ENCODE measurements around the gene ATP6V1B1. TPM values are rescaled to one million over a fixed set of nuclear protein-coding genes. Genes with fewer than 3 reads are reported as not detected.
A peak's percentile ranks its signal among the peaks of the same experiment; 100 is the strongest.

Gene ATP6V1B1
- total RNA-seq, 1 donor from 2014 or later, result not detected

DNA sequence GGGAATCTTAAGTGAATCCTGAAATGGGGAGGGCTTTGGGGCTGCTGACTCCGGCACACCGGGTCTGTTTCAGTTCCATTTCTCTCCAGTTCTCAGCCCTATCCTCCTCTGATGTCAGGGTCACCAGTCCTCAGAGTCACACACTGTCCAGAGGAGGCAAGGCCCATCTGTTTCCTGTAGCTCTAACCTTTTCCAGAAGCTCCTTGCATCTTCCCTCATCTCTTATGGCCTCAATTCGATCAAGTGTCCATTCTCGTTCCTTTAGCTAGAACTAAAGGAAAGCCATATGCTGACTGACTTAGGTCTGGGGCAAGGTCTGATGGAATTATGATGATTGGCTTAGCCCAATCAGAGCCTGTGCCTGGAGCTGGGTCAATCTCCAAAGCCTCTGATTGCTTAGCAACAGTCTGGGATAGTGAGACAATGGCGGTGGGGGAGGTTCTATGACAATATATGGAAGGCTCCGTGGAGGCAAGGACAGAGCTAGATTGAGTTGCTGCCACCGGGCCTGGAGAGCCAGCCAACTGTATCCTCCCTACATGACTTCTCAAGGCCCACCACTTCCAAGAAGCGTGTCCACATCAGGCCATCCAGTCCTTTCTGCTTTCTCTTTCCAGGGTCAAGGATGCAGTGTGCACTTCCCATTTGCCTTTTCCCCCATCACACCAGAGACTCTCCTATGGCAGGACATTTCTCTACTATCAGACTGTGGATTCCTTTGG is 48.0 kb downstream of the ATP6V1B1 start:
- DNase-seq (ENCODE audit: extremely low spot score in 2 of 2), result peak in 1 of 2 donors; percentile 72
- peaks cover 0 to 6% of the 10 kb centered on the region in 2 donors for H3K36me3 ChIP-seq

DNA sequence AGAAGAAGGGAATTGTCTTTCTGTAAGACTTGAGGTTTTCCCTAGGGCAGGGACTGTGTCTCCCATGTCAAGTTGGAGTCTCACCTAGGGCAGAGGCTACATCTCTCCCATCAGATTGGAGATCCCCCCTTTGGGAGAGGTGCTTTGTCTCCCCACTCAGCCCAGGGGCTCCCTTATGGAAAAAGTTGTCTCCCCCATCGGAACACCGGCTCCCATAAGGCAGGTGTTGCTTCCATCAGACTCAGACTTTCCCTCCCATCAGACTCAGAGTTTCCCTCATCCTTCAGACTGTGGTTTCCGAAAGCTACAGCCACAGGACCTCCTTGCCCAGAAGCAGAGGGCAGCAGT is 48.5 kb downstream of the ATP6V1B1 start:
- H3K27me3 ChIP-seq, result no peaks in the 10 kb centered on the region
- peaks cover 0 to 11% of the 10 kb centered on the region in 2 donors for H3K36me3 ChIP-seq
- H3K27ac ChIP-seq, result no peak overlapping the region
- DNase-seq (ENCODE audit: extremely low spot score in 2 of 2), result peak in 1 of 2 donors; percentile 74
- TF ChIP-seq, protein P1, sequence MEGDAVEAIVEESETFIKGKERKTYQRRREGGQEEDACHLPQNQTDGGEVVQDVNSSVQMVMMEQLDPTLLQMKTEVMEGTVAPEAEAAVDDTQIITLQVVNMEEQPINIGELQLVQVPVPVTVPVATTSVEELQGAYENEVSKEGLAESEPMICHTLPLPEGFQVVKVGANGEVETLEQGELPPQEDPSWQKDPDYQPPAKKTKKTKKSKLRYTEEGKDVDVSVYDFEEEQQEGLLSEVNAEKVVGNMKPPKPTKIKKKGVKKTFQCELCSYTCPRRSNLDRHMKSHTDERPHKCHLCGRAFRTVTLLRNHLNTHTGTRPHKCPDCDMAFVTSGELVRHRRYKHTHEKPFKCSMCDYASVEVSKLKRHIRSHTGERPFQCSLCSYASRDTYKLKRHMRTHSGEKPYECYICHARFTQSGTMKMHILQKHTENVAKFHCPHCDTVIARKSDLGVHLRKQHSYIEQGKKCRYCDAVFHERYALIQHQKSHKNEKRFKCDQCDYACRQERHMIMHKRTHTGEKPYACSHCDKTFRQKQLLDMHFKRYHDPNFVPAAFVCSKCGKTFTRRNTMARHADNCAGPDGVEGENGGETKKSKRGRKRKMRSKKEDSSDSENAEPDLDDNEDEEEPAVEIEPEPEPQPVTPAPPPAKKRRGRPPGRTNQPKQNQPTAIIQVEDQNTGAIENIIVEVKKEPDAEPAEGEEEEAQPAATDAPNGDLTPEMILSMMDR (IDR thresholded peaks at IDR 0.05), result no peak
- no peak for TF ChIP-seq POLR2AphosphoS5 (IDR thresholded peaks at IDR 0.05; ENCODE audit: insufficient read depth in 1 of 2, low read depth in 1 of 2)
- no peak for TF ChIP-seq POLR2A (IDR thresholded peaks at IDR 0.05)
- no peaks in the 10 kb centered on the region for H3K9me3 ChIP-seq
- no peaks in the 10 kb centered on the region for H3K4me1 ChIP-seq
- intact Hi-C loops (cut with DNase I), result no loop called here
- no peak overlapping the region for H3K4me3 ChIP-seq

More for the DNA sequence above, 48.0 kb downstream of the ATP6V1B1 start:
- no peak for TF ChIP-seq POLR2A (IDR thresholded peaks at IDR 0.05)
- TF ChIP-seq POLR2AphosphoS5 (IDR thresholded peaks at IDR 0.05; ENCODE audit: insufficient read depth in 1 of 2, low read depth in 1 of 2), result no peak
- TF ChIP-seq, protein P1 (IDR thresholded peaks at IDR 0.05), result no peak
- H3K4me1 ChIP-seq, result peaks cover 5% of the 10 kb centered on the region
- intact Hi-C loops (cut with DNase I), result no loop called here
- H3K27me3 ChIP-seq, result no peaks in the 10 kb centered on the region
- no peaks in the 10 kb centered on the region for H3K9me3 ChIP-seq
- no peak overlapping the region for H3K4me3 ChIP-seq
- H3K27ac ChIP-seq, result no peak overlapping the region

DNA sequence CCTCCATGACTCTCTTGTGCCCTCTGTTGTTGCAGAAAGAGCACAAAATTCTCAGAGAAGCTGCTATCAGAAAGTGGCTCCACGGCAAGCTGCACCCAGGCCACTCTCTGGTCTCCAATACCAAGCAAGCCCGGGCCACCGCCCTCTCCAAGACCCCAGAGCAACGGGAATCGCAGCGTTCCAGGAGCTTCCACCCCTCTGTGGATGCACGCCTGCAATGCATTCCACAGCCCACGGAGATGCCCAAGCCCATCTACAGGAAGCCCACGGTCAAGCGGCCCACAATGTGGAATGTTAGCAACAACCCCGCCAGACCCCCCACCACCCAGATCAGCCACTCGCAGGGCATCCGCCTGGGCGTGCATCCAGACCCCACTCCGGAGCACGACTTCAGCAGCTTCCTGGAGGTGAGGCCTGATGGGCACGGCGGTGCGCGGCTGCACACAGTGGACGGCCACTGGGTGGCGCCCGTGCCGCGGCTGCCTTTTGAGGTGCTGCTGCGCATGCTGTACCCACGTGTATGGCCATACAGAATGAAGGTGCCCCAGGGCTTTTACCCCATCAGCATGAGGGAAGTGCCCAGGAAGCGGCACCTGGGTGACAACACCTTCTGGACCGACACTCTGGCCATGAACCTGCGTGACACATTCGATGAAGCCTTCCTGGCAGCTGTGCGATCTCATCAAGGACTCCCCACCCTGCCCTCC is 49.0 kb downstream of the ATP6V1B1 start:
- Histone ChIP-seq H3K36me3 (peaks cover 0 to 17% of the 10 kb centered on the region in 2 donors), H3K27me3 (no peaks in the 10 kb centered on the region), H3K27ac (no peak overlapping the region), H3K4me1 (no peaks in the 10 kb centered on the region), H3K9me3 (no peaks in the 10 kb centered on the region), H3K4me3 (no peak overlapping the region)
- peak in 1 of 2 donors; percentile 89 for DNase-seq (ENCODE audit: extremely low spot score in 2 of 2)
- no peak for TF ChIP-seq POLR2AphosphoS5 (IDR thresholded peaks at IDR 0.05; ENCODE audit: insufficient read depth in 1 of 2, low read depth in 1 of 2)
- TF ChIP-seq, protein P1 (IDR thresholded peaks at IDR 0.05), result peak; percentile 30 to 35 (median 33)
- intact Hi-C loops (cut with DNase I), result no loop called here

DNA sequence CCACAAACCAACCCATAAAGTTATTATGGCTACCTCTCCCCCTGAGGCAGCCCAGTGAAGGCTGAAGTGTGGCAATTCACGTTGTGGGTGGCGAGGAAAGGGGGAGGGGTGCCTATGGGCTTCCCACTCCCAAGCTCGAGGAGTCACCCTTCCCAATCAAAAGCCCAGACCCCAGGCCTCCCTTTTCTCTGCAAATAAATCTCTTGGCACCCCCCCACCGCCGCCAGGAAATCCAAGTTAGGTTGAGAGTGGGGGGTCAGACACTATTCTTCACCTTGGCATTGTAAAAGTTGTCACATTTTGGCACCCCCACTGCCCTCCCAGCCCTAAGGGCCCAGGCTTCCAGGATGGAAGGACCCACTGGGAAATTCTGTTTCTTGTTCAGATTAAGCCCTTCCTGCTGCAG is 49.6 kb downstream of the ATP6V1B1 start:
- no peak for TF ChIP-seq POLR2AphosphoS5 (IDR thresholded peaks at IDR 0.05; ENCODE audit: insufficient read depth in 1 of 2, low read depth in 1 of 2)
- TF ChIP-seq, protein P1 (IDR thresholded peaks at IDR 0.05), result no peak
- no peak for TF ChIP-seq POLR2A (IDR thresholded peaks at IDR 0.05)
- Histone ChIP-seq H3K4me3 (no peak overlapping the region), H3K4me1 (no peaks in the 10 kb centered on the region), H3K27me3 (no peaks in the 10 kb centered on the region), H3K27ac (no peak overlapping the region), H3K36me3 (peaks cover 0 to 21% of the 10 kb centered on the region in 2 donors), H3K9me3 (no peaks in the 10 kb centered on the region)
- DNase-seq (ENCODE audit: extremely low spot score in 2 of 2), result peak in 1 of 2 donors; percentile 52
- intact Hi-C loops (cut with DNase I), result no loop called here

DNA sequence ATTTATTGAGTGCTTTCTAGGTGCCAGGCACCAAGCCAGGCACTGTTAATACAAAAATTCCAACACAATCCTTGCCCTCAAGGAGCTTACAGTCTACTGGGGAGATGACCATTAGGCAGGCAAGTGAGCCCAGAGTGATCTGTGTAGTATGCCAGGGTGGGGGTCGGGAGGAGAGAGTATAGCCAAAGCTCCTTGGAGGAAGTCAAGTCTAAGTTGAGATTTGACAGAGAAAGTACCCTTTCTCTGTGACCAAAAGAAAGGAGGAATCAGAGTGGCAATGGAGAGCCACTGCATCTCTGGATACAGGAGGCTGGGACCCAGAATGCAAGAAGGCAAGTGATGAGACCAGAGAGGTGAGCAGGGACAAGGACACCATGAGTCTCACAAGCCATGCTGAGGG is 50.3 kb downstream of the ATP6V1B1 start:
- intact Hi-C loops (cut with DNase I), result no loop called here
- peaks cover 0 to 21% of the 10 kb centered on the region in 2 donors for H3K36me3 ChIP-seq
- DNase-seq (ENCODE audit: extremely low spot score in 2 of 2), result peak in 1 of 2 donors; percentile 46

More for the DNA sequence above, 50.3 kb downstream of the ATP6V1B1 start:
- Histone ChIP-seq H3K4me3 (no peak overlapping the region), H3K4me1 (no peaks in the 10 kb centered on the region), H3K27me3 (no peaks in the 10 kb centered on the region), H3K27ac (no peak overlapping the region), H3K9me3 (no peaks in the 10 kb centered on the region)
- TF ChIP-seq, protein P1 (IDR thresholded peaks at IDR 0.05), result no peak
- TF ChIP-seq POLR2A (IDR thresholded peaks at IDR 0.05), result no peak
- no peak for TF ChIP-seq POLR2AphosphoS5 (IDR thresholded peaks at IDR 0.05; ENCODE audit: insufficient read depth in 1 of 2, low read depth in 1 of 2)
